ENCODE data around the gene COL4A5. TPM values are rescaled to one million over a fixed set of nuclear protein-coding genes. Genes with fewer than 3 reads are reported as not detected.
A peak's percentile ranks its signal among the peaks of the same experiment; 100 is the strongest.

The COL4A5 gene
- total RNA-seq, 4 donors from 2014 or later, result 43.1 to 105 (median 48.4) TPM

DNA sequence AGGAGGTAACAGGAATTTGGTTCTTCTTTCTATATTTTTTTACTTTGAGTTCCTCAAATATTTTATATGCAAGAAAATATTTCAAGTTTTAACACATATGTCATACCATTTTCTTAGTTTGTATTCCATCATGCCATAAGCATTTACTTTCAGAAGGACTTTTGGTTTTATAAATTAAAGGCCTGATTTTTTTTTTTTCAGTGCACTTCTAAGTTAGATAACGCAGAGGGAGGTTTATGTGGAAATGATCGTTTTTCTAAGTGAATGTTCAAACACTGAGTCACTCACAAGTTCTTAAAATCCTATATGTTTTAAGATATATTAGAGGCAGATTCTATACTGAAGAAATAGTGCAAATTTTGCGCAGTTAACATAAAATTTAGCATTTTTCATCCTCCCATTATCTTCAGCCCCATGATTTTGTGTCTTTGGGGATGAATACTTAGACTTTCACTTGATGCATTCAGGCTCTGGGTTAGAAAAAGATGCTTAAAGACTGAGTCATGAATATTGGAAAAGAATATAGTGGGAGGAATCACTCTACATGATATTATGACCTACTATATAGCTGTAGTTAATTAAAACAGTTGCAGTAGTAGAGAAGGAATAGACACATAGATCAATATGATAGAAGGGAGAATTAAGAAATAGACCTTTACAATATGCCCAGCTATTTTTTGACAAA, 54.9 kb downstream of the COL4A5 start:
- DNase-seq (ENCODE audit: low spot score in 2 of 2), result no peak
- TF ChIP-seq POLR2A (IDR thresholded peaks at IDR 0.05), result no peak
- TF ChIP-seq, protein P1, sequence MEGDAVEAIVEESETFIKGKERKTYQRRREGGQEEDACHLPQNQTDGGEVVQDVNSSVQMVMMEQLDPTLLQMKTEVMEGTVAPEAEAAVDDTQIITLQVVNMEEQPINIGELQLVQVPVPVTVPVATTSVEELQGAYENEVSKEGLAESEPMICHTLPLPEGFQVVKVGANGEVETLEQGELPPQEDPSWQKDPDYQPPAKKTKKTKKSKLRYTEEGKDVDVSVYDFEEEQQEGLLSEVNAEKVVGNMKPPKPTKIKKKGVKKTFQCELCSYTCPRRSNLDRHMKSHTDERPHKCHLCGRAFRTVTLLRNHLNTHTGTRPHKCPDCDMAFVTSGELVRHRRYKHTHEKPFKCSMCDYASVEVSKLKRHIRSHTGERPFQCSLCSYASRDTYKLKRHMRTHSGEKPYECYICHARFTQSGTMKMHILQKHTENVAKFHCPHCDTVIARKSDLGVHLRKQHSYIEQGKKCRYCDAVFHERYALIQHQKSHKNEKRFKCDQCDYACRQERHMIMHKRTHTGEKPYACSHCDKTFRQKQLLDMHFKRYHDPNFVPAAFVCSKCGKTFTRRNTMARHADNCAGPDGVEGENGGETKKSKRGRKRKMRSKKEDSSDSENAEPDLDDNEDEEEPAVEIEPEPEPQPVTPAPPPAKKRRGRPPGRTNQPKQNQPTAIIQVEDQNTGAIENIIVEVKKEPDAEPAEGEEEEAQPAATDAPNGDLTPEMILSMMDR (IDR thresholded peaks at IDR 0.05), result no peak
- no peak overlapping the region for H3K4me3 ChIP-seq (ENCODE audit: low read depth, poor library complexity, severe bottlenecking)
- 57 to 84% methylated on average over 3 of the region's 3 CpGs for WGBS, 2 donors
- intact Hi-C loops (cut with DNase I; ENCODE audit: low total_unique reads), result no loop called here

DNA sequence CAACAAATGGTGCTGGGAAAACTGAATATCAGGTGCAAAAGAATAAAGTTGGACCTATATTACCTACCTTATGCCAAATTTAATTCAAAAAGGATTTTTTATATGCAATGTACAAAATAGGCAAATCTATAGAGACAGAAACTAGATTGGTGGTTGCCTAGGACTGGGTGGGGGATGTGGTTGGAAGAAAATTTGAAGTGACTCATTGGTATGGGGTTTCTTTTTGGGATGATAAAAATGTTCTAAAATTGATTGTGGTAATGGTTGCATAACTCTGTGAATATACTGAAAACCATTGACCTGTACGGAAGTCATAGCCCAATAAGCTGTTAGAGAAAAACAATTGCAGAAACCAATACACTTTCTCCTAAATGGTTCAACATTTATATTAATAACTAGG, 72.1 kb downstream of the COL4A5 start:
- DNase-seq (ENCODE audit: low spot score in 2 of 2), result no peak
- intact Hi-C loops (cut with DNase I; ENCODE audit: low total_unique reads), result no loop called here
- WGBS, 2 donors, result 77 to 84% methylated on average over 1 of the region's 1 CpG
- no peak overlapping the region for H3K4me3 ChIP-seq (ENCODE audit: low read depth, poor library complexity, severe bottlenecking)
- TF ChIP-seq, protein P1 (IDR thresholded peaks at IDR 0.05), result no peak
- TF ChIP-seq POLR2A (IDR thresholded peaks at IDR 0.05), result no peak

DNA sequence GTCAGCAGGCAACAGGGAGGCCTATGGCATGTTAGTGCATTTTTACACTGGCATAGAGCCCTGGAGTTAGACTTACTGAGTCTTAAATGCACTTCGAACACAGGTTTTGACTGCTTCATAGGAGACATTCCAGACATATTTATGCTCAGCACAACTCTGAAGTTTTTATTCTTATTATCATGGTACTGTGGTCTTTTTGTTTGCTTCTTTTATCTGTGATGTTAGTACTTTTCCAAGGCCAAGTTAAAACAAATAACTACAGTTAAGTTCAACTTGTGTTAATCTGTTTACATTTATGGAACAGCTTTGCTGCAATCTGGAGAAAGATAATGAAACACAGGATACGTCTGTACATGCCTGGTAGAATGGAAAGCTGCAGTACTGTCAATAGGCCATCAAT, 76.5 kb downstream of the COL4A5 start:
- TF ChIP-seq, protein P1 (IDR thresholded peaks at IDR 0.05), result no peak
- TF ChIP-seq POLR2A (IDR thresholded peaks at IDR 0.05), result no peak
- DNase-seq (ENCODE audit: low spot score in 2 of 2), result no peak
- 34 to 36% methylated on average over 2 of the region's 2 CpGs for WGBS, 2 donors
- intact Hi-C loops (cut with DNase I; ENCODE audit: low total_unique reads), result no loop called here
- no peak overlapping the region for H3K4me3 ChIP-seq (ENCODE audit: low read depth, poor library complexity, severe bottlenecking)

DNA sequence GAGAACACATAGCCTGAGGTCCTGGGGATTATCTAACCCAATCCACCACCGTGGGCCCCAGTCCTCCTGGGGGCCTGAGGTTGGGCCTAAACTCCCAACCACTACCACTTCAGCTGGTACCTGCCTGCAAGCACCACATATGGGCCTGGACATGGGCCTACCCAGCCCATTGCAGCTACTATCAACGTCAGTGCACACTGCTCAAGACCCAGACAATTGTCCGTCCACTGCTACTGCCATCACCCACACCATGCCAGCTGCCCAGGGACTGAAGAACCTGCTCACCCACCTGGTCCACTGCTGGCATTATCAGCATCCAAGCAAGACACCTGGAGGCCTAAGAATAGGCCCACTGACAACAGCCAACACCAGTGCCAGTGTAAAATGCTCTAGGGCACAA, 88.1 kb downstream of the COL4A5 start:
- H3K4me3 ChIP-seq (ENCODE audit: low read depth, poor library complexity, severe bottlenecking), result no peak overlapping the region
- WGBS, 2 donors, result 78% methylated on average over 3 of the region's 3 CpGs; no CpG with 5 or more reads in 1 of the 2 donors
- no peak for DNase-seq (ENCODE audit: low spot score in 2 of 2)
- intact Hi-C loops (cut with DNase I; ENCODE audit: low total_unique reads), result no loop called here
- TF ChIP-seq, protein P1 (IDR thresholded peaks at IDR 0.05), result no peak
- TF ChIP-seq POLR2A (IDR thresholded peaks at IDR 0.05), result no peak

DNA sequence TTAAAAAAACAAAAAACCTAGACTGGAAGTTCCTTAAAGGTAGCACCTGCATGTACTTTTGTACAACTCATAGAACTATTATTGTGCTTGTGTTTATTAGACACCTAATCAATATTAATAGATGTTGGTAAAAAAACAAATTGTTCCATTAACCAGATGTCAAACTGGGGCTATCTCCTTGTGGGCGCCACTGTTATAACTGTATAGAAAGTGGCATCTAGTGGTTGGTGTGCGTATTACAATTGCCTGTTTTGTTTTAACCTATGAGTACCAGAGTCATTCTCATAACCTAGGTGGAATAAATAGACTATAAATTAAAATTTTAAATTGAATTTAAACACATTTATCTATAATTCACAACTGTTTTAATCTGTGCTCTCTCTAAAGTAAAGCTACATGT, 97.4 kb downstream of the COL4A5 start:
- intact Hi-C loops (cut with DNase I; ENCODE audit: low total_unique reads), result no loop called here
- WGBS, 2 donors, result 21 to 43% methylated on average over 2 of the region's 2 CpGs
- no peak overlapping the region for H3K4me3 ChIP-seq (ENCODE audit: low read depth, poor library complexity, severe bottlenecking)
- DNase-seq (ENCODE audit: low spot score in 2 of 2), result peak in 1 of 2 donors; percentile 12
- TF ChIP-seq, protein P1 (IDR thresholded peaks at IDR 0.05), result no peak
- TF ChIP-seq POLR2A (IDR thresholded peaks at IDR 0.05), result no peak

DNA sequence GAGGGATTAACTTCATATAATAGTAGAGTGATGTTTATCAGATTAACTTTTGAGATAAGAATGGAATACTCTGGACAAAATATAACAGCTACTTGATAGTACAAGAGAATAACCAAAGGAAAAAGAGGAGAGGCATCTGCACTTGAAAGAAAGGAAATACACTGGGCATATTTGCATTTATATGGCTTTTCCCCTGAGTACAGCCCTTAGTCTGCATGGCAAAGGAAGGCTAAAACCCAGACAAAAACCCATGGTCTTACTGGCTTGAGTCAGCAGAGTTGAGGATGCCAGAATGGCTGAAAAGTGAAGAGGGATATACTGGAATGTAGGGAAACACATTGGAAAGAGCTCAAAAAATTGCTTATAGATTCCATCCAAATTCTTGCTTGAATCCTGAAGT, 101.6 kb downstream of the COL4A5 start:
- DNase-seq (ENCODE audit: low spot score in 2 of 2), result no peak
- no peak for TF ChIP-seq POLR2A (IDR thresholded peaks at IDR 0.05)
- TF ChIP-seq, protein P1 (IDR thresholded peaks at IDR 0.05), result no peak
- intact Hi-C loops (cut with DNase I; ENCODE audit: low total_unique reads), result no loop called here
- no peak overlapping the region for H3K4me3 ChIP-seq (ENCODE audit: low read depth, poor library complexity, severe bottlenecking)
